ENCODE measurements around the gene DOCK8.
A peak's percentile ranks its signal among the peaks of the same experiment; 100 is the strongest.

The DOCK8 gene

GRCh38 chr9:503881-504852 is 289.5 kb downstream of the DOCK8 start, which contains the start of gene KANK1:
KANK1 (plus strand) TSS chr9:504695.
- Histone ChIP-seq H3K9ac (ENCODE audit: low read length in 5 of 5) (peak within 1 kb of the TSS in 3 of 5 donors; percentile 53 to 72 (median 66)), H3K36me3 (ENCODE audit: control insufficient read depth in 5 of 5, insufficient read depth in 5 of 5, low read length in 5 of 5) (no peaks in the 10 kb centered on the region), H3K9me3 (ENCODE audit: control insufficient read depth in 5 of 5, low read length in 5 of 5) (no peaks in the 10 kb centered on the region), H3K4me3 (ENCODE audit: low read depth in 1 of 5, low read length in 5 of 5) (peak within 1 kb of the TSS; percentile 53 to 84 (median 78)), H3K4me1 (ENCODE audit: control insufficient read depth in 5 of 5, insufficient read depth in 5 of 5, low read length in 5 of 5) (peaks cover 0 to 20% (median 16%) of the 10 kb centered on the region in 5 donors), H3K27ac (ENCODE audit: low read depth, low read length) (no peak within 1 kb of the TSS), H3K27me3 (ENCODE audit: control insufficient read depth in 5 of 5, insufficient read depth in 4 of 5, low read length in 5 of 5) (no peaks in the 10 kb centered on the region)

GRCh38 chr9:504921-505740 is 290.5 kb downstream of the DOCK8 start:
- no peaks in the 10 kb centered on the region for H3K27me3 ChIP-seq (ENCODE audit: control insufficient read depth in 5 of 5, insufficient read depth in 4 of 5, low read length in 5 of 5)
- H3K4me3 ChIP-seq (ENCODE audit: low read depth in 1 of 5, low read length in 5 of 5) = peak overlapping the region; percentile 53 to 84 (median 78)
- no peaks in the 10 kb centered on the region for H3K36me3 ChIP-seq (ENCODE audit: control insufficient read depth in 5 of 5, insufficient read depth in 5 of 5, low read length in 5 of 5)
- peak overlapping the region in 2 of 5 donors; percentile 46 to 66 for H3K9ac ChIP-seq (ENCODE audit: low read length in 5 of 5)
- H3K4me1 ChIP-seq (ENCODE audit: control insufficient read depth in 5 of 5, insufficient read depth in 5 of 5, low read length in 5 of 5) = peaks cover 0 to 20% (median 16%) of the 10 kb centered on the region in 5 donors
- no peak overlapping the region for H3K27ac ChIP-seq (ENCODE audit: low read depth, low read length)
- no peaks in the 10 kb centered on the region for H3K9me3 ChIP-seq (ENCODE audit: control insufficient read depth in 5 of 5, low read length in 5 of 5)

GRCh38 chr9:505741-506059 is 291.0 kb downstream of the DOCK8 start:
- no peak overlapping the region for H3K27ac ChIP-seq (ENCODE audit: low read depth, low read length)
- H3K4me3 ChIP-seq (ENCODE audit: low read depth in 1 of 5, low read length in 5 of 5) = peak overlapping the region; percentile 53 to 84 (median 78)
- H3K27me3 ChIP-seq (ENCODE audit: control insufficient read depth in 5 of 5, insufficient read depth in 4 of 5, low read length in 5 of 5) = no peaks in the 10 kb centered on the region
- H3K4me1 ChIP-seq (ENCODE audit: control insufficient read depth in 5 of 5, insufficient read depth in 5 of 5, low read length in 5 of 5) = peaks cover 0 to 20% (median 16%) of the 10 kb centered on the region in 5 donors
- H3K36me3 ChIP-seq (ENCODE audit: control insufficient read depth in 5 of 5, insufficient read depth in 5 of 5, low read length in 5 of 5) = no peaks in the 10 kb centered on the region
- H3K9ac ChIP-seq (ENCODE audit: low read length in 5 of 5) = peak overlapping the region in 2 of 5 donors; percentile 46 to 66
- H3K9me3 ChIP-seq (ENCODE audit: control insufficient read depth in 5 of 5, low read length in 5 of 5) = no peaks in the 10 kb centered on the region

GRCh38 chr9:506281-506680 is 291.6 kb downstream of the DOCK8 start:
- Histone ChIP-seq H3K9ac (ENCODE audit: low read length in 5 of 5) (no peak overlapping the region), H3K27me3 (ENCODE audit: control insufficient read depth in 5 of 5, insufficient read depth in 4 of 5, low read length in 5 of 5) (no peaks in the 10 kb centered on the region), H3K4me1 (ENCODE audit: control insufficient read depth in 5 of 5, insufficient read depth in 5 of 5, low read length in 5 of 5) (peaks cover 0 to 20% (median 17%) of the 10 kb centered on the region in 5 donors), H3K9me3 (ENCODE audit: control insufficient read depth in 5 of 5, low read length in 5 of 5) (no peaks in the 10 kb centered on the region), H3K27ac (ENCODE audit: low read depth, low read length) (no peak overlapping the region), H3K36me3 (ENCODE audit: control insufficient read depth in 5 of 5, insufficient read depth in 5 of 5, low read length in 5 of 5) (no peaks in the 10 kb centered on the region), H3K4me3 (ENCODE audit: low read depth in 1 of 5, low read length in 5 of 5) (no peak overlapping the region)

GRCh38 chr9:511861-512260 is 297.2 kb downstream of the DOCK8 start:
- peaks cover 0 to 2% (median 0%) of the 10 kb centered on the region in 5 donors for H3K4me1 ChIP-seq (ENCODE audit: control insufficient read depth in 5 of 5, insufficient read depth in 5 of 5, low read length in 5 of 5)
- H3K36me3 ChIP-seq (ENCODE audit: control insufficient read depth in 5 of 5, insufficient read depth in 5 of 5, low read length in 5 of 5) = no peaks in the 10 kb centered on the region
- H3K27ac ChIP-seq (ENCODE audit: low read depth, low read length) = no peak overlapping the region
- no peak overlapping the region for H3K4me3 ChIP-seq (ENCODE audit: low read depth in 1 of 5, low read length in 5 of 5)
- no peak overlapping the region for H3K9ac ChIP-seq (ENCODE audit: low read length in 5 of 5)
- H3K9me3 ChIP-seq (ENCODE audit: control insufficient read depth in 5 of 5, low read length in 5 of 5) = no peaks in the 10 kb centered on the region
- H3K27me3 ChIP-seq (ENCODE audit: control insufficient read depth in 5 of 5, insufficient read depth in 4 of 5, low read length in 5 of 5) = no peaks in the 10 kb centered on the region

GRCh38 chr9:512555-513272 is 298.0 kb downstream of the DOCK8 start:
- Histone ChIP-seq H3K4me3 (ENCODE audit: low read depth in 1 of 5, low read length in 5 of 5) (no peak overlapping the region), H3K4me1 (ENCODE audit: control insufficient read depth in 5 of 5, insufficient read depth in 5 of 5, low read length in 5 of 5) (peaks cover 0 to 2% (median 0%) of the 10 kb centered on the region in 5 donors), H3K9ac (ENCODE audit: low read length in 5 of 5) (no peak overlapping the region), H3K27ac (ENCODE audit: low read depth, low read length) (no peak overlapping the region), H3K36me3 (ENCODE audit: control insufficient read depth in 5 of 5, insufficient read depth in 5 of 5, low read length in 5 of 5) (no peaks in the 10 kb centered on the region), H3K9me3 (ENCODE audit: control insufficient read depth in 5 of 5, low read length in 5 of 5) (no peaks in the 10 kb centered on the region), H3K27me3 (ENCODE audit: control insufficient read depth in 5 of 5, insufficient read depth in 4 of 5, low read length in 5 of 5) (no peaks in the 10 kb centered on the region)
